C4-2B (cell line): ENCODE results near the gene DEFB124.

Experiments
- CTCF ChIP-seq: fragments of 450-650 bp; conservative IDR thresholded peaks from 2 replicates; pipeline ENCODE4 v1.5.1; 2017; ENCODE audit warnings: mild to moderate bottlenecking
- ZFX ChIP-seq: fragments of 450-650 bp; IDR thresholded peaks from 2 replicates; pipeline ENCODE4 v1.6.1; 2017

GRCh38 chr20:31494131-31494530 lies 19.2 kb upstream of the DEFB124 start:
- TF ChIP-seq CTCF (peak; percentile 65), ZFX (no peak)
